WTC11 (cell line): ENCODE measurements around the gene NXN. TPM values are rescaled to one million over a fixed set of nuclear protein-coding genes. Genes with fewer than 3 reads are reported as not detected.

Experiments used
- ATAC-seq: fragments of 200-7000 bp; cut with Tn5 transposase; 2 replicates; pipeline ENCODE4 v1.10.0; 2021; ENCODE audit warnings: mild to moderate bottlenecking, moderate library complexity
- CTCF ChIA-PET: fragments of 300-600 bp; sonication (Branson Sonifier 250); formaldehyde crosslinking; loops from one replicate; lab custom pipeline; 2021; ENCODE audit warnings: antibody characterized with exemption; lab: Charles Lee
- POLR2A ChIA-PET: fragments of 350-600 bp; sonication (Branson Sonifier 250); formaldehyde crosslinking; loops from one replicate; lab custom pipeline; 2021; ENCODE audit warnings: antibody characterized with exemption; lab: Charles Lee
- DNase-seq: peaks from one replicate; pipeline ENCODE4 v3.0.0; 2021; ENCODE audit warnings: low spot score
- H3K27ac Mint-ChIP-seq: 2 replicates; pipeline ENCODE4 v1.8.0; 2021; ENCODE audit warnings: mixed read lengths
- H3K27me3 Mint-ChIP-seq: 2 replicates; pipeline ENCODE4 v1.8.0; 2021; ENCODE audit warnings: low read depth, mild to moderate bottlenecking, moderate library complexity, mixed read lengths
- H3K36me3 Mint-ChIP-seq: 2 replicates; pipeline ENCODE4 v1.8.0; 2021; ENCODE audit warnings: mixed read lengths
- H3K4me1 Mint-ChIP-seq: 2 replicates; pipeline ENCODE4 v1.8.0; 2022; ENCODE audit warnings: mixed read lengths
- H3K4me3 Mint-ChIP-seq: 2 replicates; pipeline ENCODE4 v1.8.0; 2021; ENCODE audit warnings: mild to moderate bottlenecking, moderate library complexity, mixed read lengths
- H3K9me3 Mint-ChIP-seq: 2 replicates; pipeline ENCODE4 v1.8.0; 2021; ENCODE audit warnings: mixed read lengths
- AFF4 ChIP-seq: sonication (generic); formaldehyde crosslinking; IDR thresholded peaks from 2 replicates; pipeline ENCODE4 v1.8.1; 2023; ENCODE audit warnings: mild to moderate bottlenecking, missing genetic modification reagents, borderline replicate concordance
- ATF6 ChIP-seq: sonication (generic); formaldehyde crosslinking; IDR thresholded peaks from 2 replicates; pipeline ENCODE4 v1.8.1; 2023; ENCODE audit warnings: mild to moderate bottlenecking, missing genetic modification reagents
- CDX4 ChIP-seq: fragments of 250-450 bp; sonication (Bioruptor Pico); IDR thresholded peaks from 2 replicates; pipeline ENCODE4 v1.9.0; 2021; ENCODE audit warnings: moderate library complexity, mild to moderate bottlenecking, inconsistent platforms, borderline replicate concordance
- CTCF ChIP-seq: fragments of 200-600 bp; IDR thresholded peaks from 2 replicates; pipeline ENCODE4 v1.8.0; 2022; ENCODE audit warnings: antibody characterized with exemption
- ELF4 ChIP-seq: sonication (generic); formaldehyde crosslinking; IDR thresholded peaks from 2 replicates; pipeline ENCODE4 v1.8.1; 2022; ENCODE audit warnings: low read depth, mild to moderate bottlenecking, moderate library complexity, missing genetic modification reagents
- EMX1 ChIP-seq: fragments of 250-450 bp; sonication (Bioruptor Pico); IDR thresholded peaks from 2 replicates; pipeline ENCODE4 v1.8.0; 2021; ENCODE audit warnings: mild to moderate bottlenecking
- FOXK1 ChIP-seq: sonication (generic); formaldehyde crosslinking; IDR thresholded peaks from 2 replicates; pipeline ENCODE4 v1.8.0; 2022; ENCODE audit warnings: mild to moderate bottlenecking, moderate library complexity, missing genetic modification reagents
- HMGA2 ChIP-seq: fragments of 250-450 bp; sonication (Bioruptor Pico); IDR thresholded peaks from 2 replicates; pipeline ENCODE4 v1.4.0; 2021; ENCODE audit warnings: mild to moderate bottlenecking, moderate library complexity
- JUN ChIP-seq: sonication (generic); formaldehyde crosslinking; IDR thresholded peaks from 2 replicates; pipeline ENCODE4 v1.8.0; 2023; ENCODE audit warnings: mild to moderate bottlenecking, missing genetic modification reagents
- MXD4 ChIP-seq: fragments of 250-450 bp; sonication (Bioruptor Pico); IDR thresholded peaks from 2 replicates; pipeline ENCODE4 v1.8.0; 2021; ENCODE audit warnings: mild to moderate bottlenecking, moderate library complexity, borderline replicate concordance
- NR2C2 ChIP-seq: sonication (generic); formaldehyde crosslinking; IDR thresholded peaks from 2 replicates; pipeline ENCODE4 v1.8.0; 2022; ENCODE audit warnings: mild to moderate bottlenecking, missing genetic modification reagents
- TEAD1 ChIP-seq: sonication (generic); formaldehyde crosslinking; IDR thresholded peaks from 2 replicates; pipeline ENCODE4 v1.8.0; 2022; ENCODE audit warnings: mild to moderate bottlenecking, missing genetic modification reagents
- TEAD4 ChIP-seq: sonication (generic); formaldehyde crosslinking; IDR thresholded peaks from 2 replicates; pipeline ENCODE4 v1.8.0; 2022; ENCODE audit warnings: mild to moderate bottlenecking, missing genetic modification reagents
- ZBTB43 ChIP-seq: sonication (generic); formaldehyde crosslinking; IDR thresholded peaks from 2 replicates; pipeline ENCODE4 v1.8.1; 2023; ENCODE audit warnings: mild to moderate bottlenecking, missing genetic modification reagents
- ZNF219 ChIP-seq: sonication (generic); formaldehyde crosslinking; IDR thresholded peaks from 2 replicates; pipeline ENCODE4 v1.8.0; 2023; ENCODE audit warnings: missing genetic modification reagents, mild to moderate bottlenecking, borderline replicate concordance
- ZNF532 ChIP-seq: fragments of 250-450 bp; sonication (Bioruptor Pico); IDR thresholded peaks from 2 replicates; pipeline ENCODE4 v1.9.0; 2021; ENCODE audit warnings: mild to moderate bottlenecking, borderline replicate concordance
- total RNA-seq: library from RNA; stranded (reverse); gene quantifications from 3 replicates; pipeline ENCODE4 v1.2.3, GENCODE V29; 2021

Gene NXN
- total RNA-seq, 1 experiment from 2014 or later, result 96.8 TPM

GRCh38 chr17:862582-862981 is 117.0 kb downstream of the NXN start (continued):
- TF ChIP-seq ATF6 (CRISPR knock-in tag) (no peak), JUN (no peak), ZBTB43 (CRISPR knock-in tag) (no peak), NR2C2 (CRISPR knock-in tag) (no peak)

GRCh38 chr17:861364-861763 is 118.2 kb downstream of the NXN start:
- H3K27ac Mint-ChIP-seq, result peak overlapping the region; percentile 95; the same call in 1 of the 2 replicates
- peaks cover 8% of the 10 kb centered on the region for H3K4me1 Mint-ChIP-seq
- no peak for TF ChIP-seq FOXK1 (CRISPR knock-in tag)
- TF ChIP-seq TEAD1, result no peak
- no peak for TF ChIP-seq ELF4 (CRISPR knock-in tag)
- TF ChIP-seq ZNF532 (CRISPR knock-in tag), result no peak
- TF ChIP-seq TEAD4 (CRISPR knock-in tag), result no peak
- TF ChIP-seq MXD4, result no peak
- no peak for TF ChIP-seq AFF4 (CRISPR knock-in tag)
- no peak for TF ChIP-seq CDX4
- no peak for TF ChIP-seq CTCF
- no peak for TF ChIP-seq EMX1 (CRISPR knock-in tag)
- TF ChIP-seq HMGA2, result no peak
- no peak for TF ChIP-seq ZNF219
- ATAC-seq (no peak), DNase-seq (no peak)
- POLR2A ChIA-PET, result no interaction called here
- no peaks in the 10 kb centered on the region for H3K27me3 Mint-ChIP-seq
- no peaks in the 10 kb centered on the region for H3K9me3 Mint-ChIP-seq
- no peak overlapping the region for H3K4me3 Mint-ChIP-seq
- CTCF ChIA-PET, result interaction anchor here (0.8 to 2.1 kb wide), 4 partner anchors 9 to 135 kb away, joined by 4 to 10 read pairs (median 5); partner anchors contain the start of gene TIMM22
- no peaks in the 10 kb centered on the region; the same call in 1 of the 2 replicates for H3K36me3 Mint-ChIP-seq
